HCT116 (cell line): ENCODE measurements around the gene DNM3. TPM values are rescaled to one million over a fixed set of nuclear protein-coding genes. Genes with fewer than 3 reads are reported as not detected.

Source experiments
- ATAC-seq: fragments of 200-7000 bp; cut with Tn5 transposase; 2 replicates; pipeline ENCODE4 v1.9.1; 2020; ENCODE audit warnings: mild to moderate bottlenecking, moderate library complexity
- BruUV-seq: library from RNA; stranded (reverse); fragments of 400-500 nt; replicated peaks from 2 replicates; lab custom pipeline; 2021; lab: Mats Ljungman, UMichigan
- CTCF ChIA-PET: fragments of 300-600 bp; sonication (Branson Sonifier 250); formaldehyde crosslinking; loops from one replicate; lab custom pipeline; 2021; ENCODE audit warnings: antibody characterized with exemption; lab: Charles Lee
- POLR2A ChIA-PET: fragments of 300-600, 350-600 bp; sonication (Branson Sonifier 250); formaldehyde crosslinking; loops from one replicate; lab custom pipeline; 2021; ENCODE audit warnings: antibody characterized with exemption; lab: Charles Lee
- RAD21 ChIA-PET, 2 experiments: fragments of 300-600 bp; sonication (Branson Sonifier 250); formaldehyde crosslinking; loops; one replicate each; lab custom pipeline; 2023; ENCODE audit warnings: low total read pairs in 2 of 2; ENCODE audit not compliant: uncharacterized antibody in 2 of 2, unreplicated experiment in 2 of 2, low non-redundant PET in 1 of 2; lab: Charles Lee
- DNase-seq: peaks from one replicate; pipeline ENCODE4 v3.0.0-alpha.2; 2010; ENCODE audit warnings: low read depth, low spot score
- H2AFZ ChIP-seq: fragments of 200-600 bp; shearing (Covaris generic), sonication (generic); 2 replicates; pipeline ENCODE4 v1.6.1; 2017; ENCODE audit warnings: low read depth, mixed run types, mixed read lengths, antibody characterized with exemption, low read length; ENCODE audit not compliant: poor library complexity, severe bottlenecking
- H3K27ac ChIP-seq: 2 replicates; pipeline ENCODE4 v1.5.1; 2012; ENCODE audit warnings: low read depth, low read length
- H3K27me3 ChIP-seq: fragments of 200-600 bp; sonication (generic); 2 replicates; pipeline ENCODE4 v1.6.1; 2016; ENCODE audit warnings: mixed run types, low read length, mixed read lengths; ENCODE audit not compliant: insufficient read depth
- H3K36me3 ChIP-seq, 2 experiments: fragments of 200-500 bp in 1 of 2; fragments of 200-600 bp in 1 of 2; sonication (Bioruptor generic) in 1 of 2; sonication (generic) in 1 of 2; 2 replicates each; pipeline versions ENCODE4 v1.5.1 to v1.6.1; 2014 to 2016; ENCODE audit warnings: low read length in 2 of 2, inconsistent platforms in 1 of 2, mixed read lengths in 1 of 2, mixed run types in 1 of 2; ENCODE audit not compliant: insufficient read depth in 2 of 2, control insufficient read depth in 1 of 2
- H3K4me1 ChIP-seq, 2 experiments: fragments of 200-600 bp in 1 of 2; sonication (generic) in 1 of 2; 2 replicates each; pipeline versions ENCODE4 v1.5.1 to v1.6.1; 2012 to 2017; ENCODE audit warnings: low read length in 2 of 2, inconsistent platforms in 1 of 2, mild to moderate bottlenecking in 1 of 2, mixed read lengths in 1 of 2, mixed run types in 1 of 2, moderate library complexity in 1 of 2; ENCODE audit not compliant: insufficient read depth in 2 of 2, control insufficient read depth in 1 of 2
- H3K4me2 ChIP-seq: fragments of 200-600 bp; sonication (generic); 2 replicates; pipeline ENCODE4 v1.6.1; 2017; ENCODE audit warnings: mixed run types, low read length, mixed read lengths
- H3K4me3 ChIP-seq, 2 experiments: fragments of 200-600 bp in 1 of 2; sonication (generic) in 1 of 2; replicated peaks in 1 of 2; 2 replicates each; pipeline ENCODE4 v1.5.1; 2011 to 2016; ENCODE audit warnings: low read length in 2 of 2, control low read depth in 1 of 2, low read depth in 1 of 2, mild to moderate bottlenecking in 1 of 2, mixed read lengths in 1 of 2, mixed run types in 1 of 2
- H3K79me2 ChIP-seq: fragments of 200-600 bp; sonication (generic); 2 replicates; pipeline ENCODE4 v1.6.1; 2017; ENCODE audit warnings: mild to moderate bottlenecking, mixed run types, low read length, moderate library complexity, mixed read lengths; ENCODE audit not compliant: insufficient read depth
- H3K9ac ChIP-seq: fragments of 200-600 bp; sonication (generic); 2 replicates; pipeline ENCODE4 v1.6.1; 2016; ENCODE audit warnings: low read length, mixed read lengths
- H3K9me2 ChIP-seq: fragments of 200-600 bp; sonication (generic), shearing (Covaris generic); 2 replicates; pipeline ENCODE4 v1.6.1; 2017; ENCODE audit warnings: mixed run types, mild to moderate bottlenecking, moderate library complexity; ENCODE audit not compliant: insufficient read depth
- H3K9me3 ChIP-seq, 2 experiments: fragments of 200-500 bp in 1 of 2; fragments of 200-600 bp in 1 of 2; sonication (Bioruptor generic) in 1 of 2; sonication (generic) in 1 of 2; 2 replicates each; pipeline ENCODE4 v1.6.1; 2014 to 2017; ENCODE audit warnings: low read length in 2 of 2, mixed read lengths in 2 of 2, inconsistent platforms in 1 of 2, low read depth in 1 of 2, mild to moderate bottlenecking in 1 of 2, mixed run types in 1 of 2, moderate library complexity in 1 of 2; ENCODE audit not compliant: control insufficient read depth in 1 of 2, insufficient read depth in 1 of 2
- H4K20me1 ChIP-seq: fragments of 200-600 bp; sonication (generic), shearing (Covaris generic); 2 replicates; pipeline ENCODE4 v1.6.1; 2017; ENCODE audit warnings: mixed run types, mild to moderate bottlenecking, moderate library complexity; ENCODE audit not compliant: insufficient read depth
- CBX3 ChIP-seq: IDR thresholded peaks from 2 replicates; pipeline ENCODE4 v1.6.1; 2012; ENCODE audit warnings: low read depth
- CTCF ChIP-seq, 3 experiments: fragments of 200-600 bp in 1 of 3; sonication (generic) in 1 of 3; IDR thresholded peaks in 2 of 3; conservative IDR thresholded peaks in 1 of 3; 2 replicates each; pipeline ENCODE4 v1.5.1; 2012 to 2017; ENCODE audit warnings: low read depth in 2 of 3, low read length in 2 of 3, antibody characterized with exemption in 1 of 3, borderline replicate concordance in 1 of 3, control low read depth in 1 of 3, mild to moderate bottlenecking in 1 of 3, mixed read lengths in 1 of 3, mixed run types in 1 of 3, moderate library complexity in 1 of 3; ENCODE audit not compliant: insufficient read depth in 1 of 3
- ELF1 ChIP-seq: IDR thresholded peaks from 2 replicates; pipeline ENCODE4 v1.6.1; 2012; ENCODE audit warnings: low read depth, borderline replicate concordance
- EZH2 ChIP-seq: fragments of 200-600 bp; sonication (generic); IDR thresholded peaks from 2 replicates; pipeline ENCODE4 v1.6.1; 2017; ENCODE audit warnings: antibody characterized with exemption, mixed run types
- EZH2phosphoT487 ChIP-seq: fragments of 200-600 bp; IDR thresholded peaks from 2 replicates; pipeline ENCODE4 v1.6.1; 2018; ENCODE audit warnings: antibody characterized with exemption, borderline replicate concordance
- FOSL1 ChIP-seq: IDR thresholded peaks from 2 replicates; pipeline ENCODE4 v1.6.1; 2012; ENCODE audit warnings: low read depth
- JUND ChIP-seq: IDR thresholded peaks from 2 replicates; pipeline ENCODE4 v1.6.1; 2012
- POLR2AphosphoS5 ChIP-seq: IDR thresholded peaks from 2 replicates; pipeline ENCODE4 v1.6.1; 2011; ENCODE audit warnings: mild to moderate bottlenecking, low read depth, low read length, moderate library complexity
- SIN3A ChIP-seq: IDR thresholded peaks from 2 replicates; pipeline ENCODE4 v1.6.1; 2012; ENCODE audit warnings: low read depth
- SRF ChIP-seq: IDR thresholded peaks from 2 replicates; pipeline ENCODE4 v1.6.1; 2012; ENCODE audit warnings: low read depth
- TCF7L2 ChIP-seq: IDR thresholded peaks from 2 replicates; pipeline ENCODE4 v1.7.0; 2011; ENCODE audit warnings: borderline replicate concordance, inconsistent platforms; ENCODE audit not compliant: insufficient read depth, insufficient read length; ENCODE audit errors: extremely low read depth
- YY1 ChIP-seq: IDR thresholded peaks from 2 replicates; pipeline ENCODE4 v1.6.1; 2011; ENCODE audit warnings: low read length, low read depth, moderate library complexity, mild to moderate bottlenecking; ENCODE audit not compliant: insufficient replicate concordance; ENCODE audit errors: extremely low read depth
- ZNF274 ChIP-seq: fragments of 200-500 bp; sonication (Bioruptor generic); IDR thresholded peaks from 2 replicates; pipeline ENCODE4 v1.6.1; 2014; ENCODE audit warnings: mild to moderate bottlenecking, low read depth, low read length, inconsistent platforms
- intact Hi-C: fragments of 100-400 bp; cut with micrococcal nuclease; formaldehyde crosslinking; loops from 2 replicates; pipeline ENCODE4 v1.10.0; 2022
- total RNA-seq: library from RNA; stranded (reverse); gene quantifications from one replicate; pipeline ENCODE4 v1.2.1, GENCODE V29; 2021; ENCODE audit not compliant: unreplicated experiment
- TF ChIP-seq, protein P1 (sequence below): IDR thresholded peaks from 2 replicates; pipeline ENCODE4 v1.6.1; 2012
- TF ChIP-seq, protein P2 (sequence below): IDR thresholded peaks from 2 replicates; pipeline ENCODE4 v1.6.1; 2012

Gene DNM3
- total RNA-seq, 1 experiment from 2014 or later = 3.1 TPM

DNA sequence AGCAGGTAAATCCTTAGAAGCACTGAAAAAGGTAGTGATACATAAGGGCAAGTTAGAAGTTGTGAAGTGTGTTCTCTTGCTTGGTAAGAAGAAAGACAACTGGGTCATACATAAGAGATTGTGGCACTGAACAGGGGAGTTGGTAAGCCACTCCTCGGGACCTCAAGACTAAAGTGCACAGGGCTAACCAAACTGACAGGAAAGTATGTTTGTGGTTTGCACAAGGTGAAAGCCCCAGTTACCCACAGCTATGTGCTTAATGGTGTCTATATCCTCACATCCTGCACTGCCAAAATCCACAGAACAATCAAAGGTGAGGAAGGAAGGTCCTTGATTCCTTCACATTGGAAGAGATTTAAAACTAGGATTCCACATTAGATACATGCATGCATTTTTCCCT is 276.5 kb downstream of the DNM3 start:
- H3K9me2 ChIP-seq = no peaks in the 10 kb centered on the region
- H4K20me1 ChIP-seq = no peaks in the 10 kb centered on the region
- H3K27ac ChIP-seq = no peak overlapping the region
- no peaks in the 10 kb centered on the region for H3K27me3 ChIP-seq
- POLR2A ChIA-PET = no interaction called here
- intact Hi-C loops = no loop called here
- H3K79me2 ChIP-seq = no peaks in the 10 kb centered on the region
- TF ChIP-seq ZNF274 (no peak), ELF1 (no peak), TCF7L2 (no peak), YY1 (no peak), POLR2AphosphoS5 (no peak), FOSL1 (no peak), EZH2phosphoT487 (no peak), CTCF (IDR thresholded peaks at IDR 0.05 in 2 of 3, conservative IDR thresholded peaks at IDR 0.05 in 1 of 3; ENCODE audit: borderline replicate concordance in 1 of 3, insufficient read depth in 1 of 3, low read depth in 2 of 3, low read length in 2 of 3) (no peak), CBX3 (no peak), SRF (no peak), JUND (no peak), SIN3A (no peak), EZH2 (no peak)
- TF ChIP-seq, protein P1, sequence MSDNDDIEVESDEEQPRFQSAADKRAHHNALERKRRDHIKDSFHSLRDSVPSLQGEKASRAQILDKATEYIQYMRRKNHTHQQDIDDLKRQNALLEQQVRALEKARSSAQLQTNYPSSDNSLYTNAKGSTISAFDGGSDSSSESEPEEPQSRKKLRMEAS = no peak
- TF ChIP-seq, protein P2, sequence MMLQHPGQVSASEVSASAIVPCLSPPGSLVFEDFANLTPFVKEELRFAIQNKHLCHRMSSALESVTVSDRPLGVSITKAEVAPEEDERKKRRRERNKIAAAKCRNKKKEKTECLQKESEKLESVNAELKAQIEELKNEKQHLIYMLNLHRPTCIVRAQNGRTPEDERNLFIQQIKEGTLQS = no peak
- TF ChIP-seq, all 23 proteins: peak for 0
- no peak overlapping the region for H3K4me2 ChIP-seq
- CTCF ChIA-PET = no interaction called here
- RAD21 ChIA-PET = no interaction called here
- no peaks in the 10 kb centered on the region for H3K36me3 ChIP-seq
- no peak overlapping the region for H2AFZ ChIP-seq
- no peak overlapping the region for H3K9ac ChIP-seq
- ATAC-seq (no peak), DNase-seq (no peak)
- H3K9me3 ChIP-seq = no peaks in the 10 kb centered on the region
- H3K4me3 ChIP-seq = no peak overlapping the region
- no TSS peak for BruUV-seq
- no peaks in the 10 kb centered on the region for H3K4me1 ChIP-seq
